CD4-positive, alpha-beta T cell treated with Interleukin-6 at 100 ng/mL for 8 hours (primary cell): ENCODE data around the gene ANKRD16.
A peak's percentile ranks its signal among the peaks of the same experiment; 100 is the strongest.
"Not testable (repeated sequence)": the region's sequence is repeated elsewhere in the genome, so short reads cannot be mapped to it uniquely, and the experiment has no call there.

Source experiments
- DNase-seq: peaks from one replicate; pipeline ENCODE4 v3.0.0-alpha.2; 2020; ENCODE audit warnings: mixed read lengths, low spot score

Gene ANKRD16

DNA sequence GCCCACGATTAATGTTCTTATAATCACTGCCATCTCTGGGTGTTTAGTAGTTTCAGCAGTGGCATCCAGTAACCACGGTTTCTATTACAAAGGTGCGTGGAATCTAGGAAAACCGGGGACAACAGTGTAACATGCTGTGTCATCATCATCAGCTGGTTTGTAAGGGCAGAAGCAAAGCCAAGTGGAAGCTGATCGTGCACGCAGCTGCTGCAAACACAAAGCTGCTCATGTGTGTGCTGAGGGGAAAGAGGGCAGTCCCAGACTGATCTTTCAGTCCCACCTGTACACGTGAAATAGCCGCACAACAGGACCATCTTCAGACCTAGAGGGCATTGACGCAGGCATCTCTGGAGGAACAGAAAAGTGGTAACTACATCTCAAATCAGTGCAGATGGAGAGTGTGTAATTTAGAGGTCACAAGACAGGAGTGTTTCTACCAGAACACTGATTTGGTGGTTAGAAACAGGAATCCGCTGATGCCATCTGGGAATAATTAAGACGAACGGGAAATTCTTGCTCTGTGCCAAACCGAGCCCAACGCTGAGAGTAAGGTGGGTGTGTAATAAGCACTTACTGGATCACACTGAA is 13.4 kb downstream of the ANKRD16 start:
- DNase-seq, result no peak

DNA sequence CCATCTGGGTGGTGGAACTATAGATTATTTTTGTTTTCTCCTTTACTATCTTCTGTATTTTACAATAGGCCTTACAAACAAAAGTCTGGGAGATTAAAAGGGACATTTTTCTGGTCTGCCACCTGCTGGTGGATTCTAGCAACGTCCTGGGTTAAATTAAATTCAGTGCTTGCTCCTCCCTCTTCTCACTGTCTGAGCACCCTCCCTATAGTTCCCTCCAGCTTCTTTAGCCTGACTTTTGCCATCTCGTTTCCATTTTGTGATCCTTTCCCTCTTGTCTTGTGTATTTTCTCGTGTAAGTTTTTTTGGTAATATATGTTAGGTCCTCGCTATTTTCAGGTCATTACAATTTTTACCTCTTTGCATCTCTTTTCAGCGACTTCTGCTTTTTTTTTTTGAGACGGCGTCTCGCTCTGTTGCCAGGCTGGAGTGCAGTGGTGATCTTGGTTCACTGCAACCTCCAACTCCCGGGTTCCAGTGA is 16.1 kb downstream of the ANKRD16 start:
- peak; percentile 64 for DNase-seq

DNA sequence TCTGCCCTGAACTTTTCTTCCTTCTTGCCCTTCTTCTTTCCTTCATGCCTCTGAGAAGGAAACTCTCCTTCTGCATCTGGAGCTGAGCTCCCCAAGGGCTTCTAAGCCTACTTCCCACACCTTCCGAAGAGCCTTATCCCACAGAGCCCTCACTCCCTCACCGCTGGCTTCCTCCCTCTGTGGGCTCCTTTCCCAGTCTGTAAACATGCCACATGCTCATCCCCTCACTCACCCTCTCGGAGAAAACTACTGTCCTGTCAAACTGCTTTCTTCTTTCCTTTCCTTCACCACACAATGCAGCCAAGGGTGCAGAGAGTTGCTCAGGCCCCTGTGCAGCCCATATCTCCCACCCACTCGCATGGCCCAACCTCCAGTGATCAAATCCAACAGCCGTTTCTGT is 18.1 kb downstream of the ANKRD16 start:
- DNase-seq, result no peak

DNA sequence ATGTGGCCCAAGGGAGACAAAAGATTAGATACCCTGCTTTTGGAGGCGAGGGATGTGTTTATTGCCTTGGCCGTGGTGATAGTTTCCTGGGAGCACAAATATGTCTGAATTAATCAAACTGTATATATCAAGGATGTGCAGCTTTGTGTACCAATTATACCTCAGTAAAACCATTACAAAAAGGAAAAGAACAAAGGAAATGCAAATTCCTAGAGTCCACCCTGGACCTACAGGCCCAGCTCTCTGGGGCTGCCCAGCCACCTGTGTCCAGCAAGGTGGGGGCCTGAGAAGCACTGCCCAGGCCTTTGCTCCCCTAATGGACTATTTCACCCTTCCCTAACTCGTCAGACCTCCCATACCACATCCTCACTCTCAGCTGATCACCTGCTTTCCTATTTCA is 20.5 kb downstream of the ANKRD16 start:
- DNase-seq, result no peak

DNA sequence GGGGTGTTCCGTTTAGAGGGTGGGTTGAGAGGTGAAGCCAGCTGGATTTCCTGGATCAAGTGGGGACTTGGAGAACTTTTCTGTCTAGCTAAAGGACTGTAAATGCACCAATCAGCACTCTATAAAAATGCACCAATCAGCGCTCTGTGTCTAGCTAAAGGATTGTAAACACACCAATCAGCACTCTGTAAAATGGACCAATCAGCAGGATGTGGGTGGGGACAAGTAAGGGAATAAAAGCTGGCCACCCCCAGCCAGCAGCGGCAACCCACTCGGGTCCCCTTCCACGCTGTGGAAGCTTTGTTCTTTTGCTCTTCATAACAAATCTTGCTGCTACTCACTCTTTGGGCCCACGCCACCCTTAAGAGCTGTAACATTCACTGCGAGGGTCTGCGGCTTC is 21.3 kb downstream of the ANKRD16 start:
- DNase-seq, result not testable (repeated sequence)

DNA sequence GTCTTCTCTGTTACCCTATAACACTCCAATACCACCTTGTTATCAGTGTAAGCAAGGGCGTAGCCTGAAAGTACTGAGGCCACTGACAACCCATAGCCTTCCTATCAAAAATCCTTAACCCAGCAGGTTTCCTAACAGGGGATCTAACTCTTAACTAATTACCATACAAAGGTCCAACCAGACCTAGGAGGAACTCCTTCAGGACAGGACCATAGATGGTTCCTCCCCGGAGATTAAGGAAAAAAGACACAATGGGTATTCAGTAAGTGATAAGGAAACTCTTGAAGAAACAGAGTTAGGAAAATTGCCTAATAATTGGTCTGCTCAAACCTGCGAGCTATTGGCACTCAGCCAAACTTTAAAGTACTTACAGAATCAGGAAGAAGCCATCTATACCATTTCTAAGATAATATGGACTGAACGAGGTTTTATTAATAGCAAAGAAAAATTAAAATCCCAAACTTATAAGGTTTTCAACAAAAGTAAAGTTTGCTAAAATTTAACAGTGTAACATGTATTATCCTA is 22.5 kb downstream of the ANKRD16 start:
- DNase-seq, result not testable (repeated sequence)

DNA sequence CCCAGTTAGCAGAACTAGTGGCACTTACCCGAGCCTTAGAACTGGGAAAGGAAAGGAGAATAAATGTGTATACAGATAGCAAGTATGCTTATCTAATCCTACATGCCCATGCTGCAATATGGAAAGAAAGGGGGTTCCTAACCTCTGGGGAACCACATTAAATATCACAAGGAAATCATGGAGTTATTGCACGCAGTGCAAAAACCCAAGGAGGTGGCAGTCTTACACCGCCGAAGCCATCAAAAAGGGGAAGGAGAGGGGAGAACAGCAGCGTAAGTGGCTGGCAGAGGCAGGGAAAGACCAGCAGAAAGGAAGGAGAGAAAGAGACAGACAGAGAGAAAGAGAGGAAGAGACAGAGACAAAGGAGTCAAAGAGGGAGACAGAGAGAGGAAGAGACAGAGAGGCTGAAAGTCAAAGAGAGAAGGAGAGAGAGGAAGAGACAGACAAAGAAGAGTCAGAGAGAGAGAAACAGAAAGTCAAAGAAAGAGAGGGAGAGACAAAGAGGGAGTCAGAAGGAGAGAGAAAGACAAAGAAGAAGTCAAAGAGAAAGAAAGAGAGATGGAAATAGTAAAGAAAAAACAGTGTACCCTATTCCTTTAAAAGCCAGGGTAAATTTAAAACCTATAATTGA is 23.1 kb downstream of the ANKRD16 start:
- DNase-seq, result not testable (repeated sequence)

DNA sequence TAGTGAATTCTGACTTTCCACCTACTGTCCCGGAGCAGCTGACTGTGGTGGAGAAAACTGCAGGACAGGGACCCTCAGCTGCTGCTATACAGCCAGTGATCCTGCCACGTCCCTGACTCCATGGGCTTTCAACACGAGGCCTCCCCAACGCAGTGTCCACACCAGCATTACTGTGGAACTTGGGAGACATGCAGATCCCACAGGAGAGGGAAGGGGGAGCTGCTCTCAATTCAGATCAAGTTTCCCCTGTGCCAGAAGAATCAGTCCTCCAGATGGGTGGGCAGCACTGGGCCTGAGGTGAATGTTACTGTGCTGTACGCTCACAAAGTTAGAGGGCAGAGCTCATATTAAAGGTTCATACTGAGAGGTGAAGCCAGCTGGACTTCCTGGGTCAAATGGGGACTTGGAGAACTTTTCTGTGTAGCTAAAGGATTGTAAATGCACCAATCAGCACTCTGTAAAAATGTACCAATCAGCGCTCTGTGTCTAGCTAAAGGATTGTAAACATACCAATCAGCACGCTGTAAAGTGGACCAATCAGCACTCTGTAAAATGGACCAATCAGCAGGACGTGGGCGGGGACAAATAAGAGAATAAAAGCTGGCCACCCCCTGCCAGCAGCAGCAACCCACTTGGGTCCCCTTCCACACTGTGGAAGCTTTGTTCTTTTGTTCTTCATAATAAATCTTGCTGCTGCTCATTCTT is 26.6 kb downstream of the ANKRD16 start:
- DNase-seq, result not testable (repeated sequence)

DNA sequence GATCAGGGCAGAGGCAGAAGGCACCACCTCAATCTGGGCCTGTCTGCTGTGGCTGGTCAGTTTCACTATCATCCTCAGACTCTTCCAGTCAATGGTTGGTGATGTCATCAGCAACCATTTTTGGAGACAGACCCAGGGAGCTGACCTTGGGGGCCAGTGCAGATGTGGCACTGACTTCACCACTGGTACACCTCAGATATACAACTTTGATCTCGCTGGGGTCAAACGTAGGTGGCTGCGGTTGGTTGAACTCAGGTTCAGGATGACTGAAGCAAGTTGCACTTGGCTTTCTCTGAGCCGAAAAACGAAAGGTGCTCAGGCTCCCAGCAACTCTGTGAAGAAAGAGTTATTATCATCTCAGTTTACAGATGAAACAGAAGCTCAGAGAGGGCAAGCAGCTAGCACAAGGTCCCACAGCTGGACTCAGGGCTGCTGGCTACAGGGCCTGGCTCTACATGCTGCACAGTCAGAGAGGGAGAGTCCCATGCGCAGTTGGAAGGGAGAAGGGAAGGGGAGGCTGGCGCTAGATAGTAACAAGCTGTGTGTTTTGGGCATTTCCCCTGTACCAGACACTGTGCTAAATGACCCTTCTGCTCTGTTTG is 27.2 kb downstream of the ANKRD16 start:
- DNase-seq, result no peak

DNA sequence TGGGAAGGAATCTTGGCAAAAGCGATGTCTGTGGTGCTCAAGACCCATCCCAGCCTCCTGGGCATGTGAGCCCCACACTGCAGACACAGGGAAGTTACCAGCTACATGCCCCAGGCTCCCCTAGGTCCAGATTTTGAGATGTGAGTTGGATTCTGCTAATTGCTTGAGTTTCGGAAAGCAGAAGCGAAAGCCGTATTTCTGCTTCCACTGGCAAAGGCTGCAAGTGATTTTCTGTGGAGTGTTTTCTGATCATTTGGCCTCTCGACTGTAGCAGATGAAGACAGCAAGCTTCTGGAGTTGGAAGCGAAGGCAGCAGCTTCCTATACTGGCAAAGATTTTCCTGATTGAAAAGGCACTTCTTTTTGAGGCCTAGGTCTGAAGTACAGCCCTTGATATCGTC is 29.6 kb downstream of the ANKRD16 start:
- no peak for DNase-seq

DNA sequence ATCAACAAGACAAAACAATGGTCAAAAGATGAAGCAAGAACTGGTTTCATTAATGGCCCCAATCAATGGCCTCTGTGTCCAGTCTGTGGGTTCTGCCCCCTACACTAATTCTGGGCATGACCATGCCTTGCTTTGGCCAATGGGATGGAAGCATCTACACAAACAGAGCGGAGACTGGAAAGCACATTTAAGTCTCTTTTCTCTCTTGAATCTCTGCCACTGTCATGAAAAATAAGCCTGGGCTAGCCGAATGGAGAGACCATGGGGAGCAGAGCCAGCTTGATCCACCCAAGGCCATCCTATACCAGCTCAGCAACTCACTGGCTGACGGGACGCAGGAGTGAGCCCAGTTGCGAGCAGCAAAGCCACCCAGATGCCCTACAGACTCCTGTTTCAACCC is 30.9 kb downstream of the ANKRD16 start:
- no peak for DNase-seq

DNA sequence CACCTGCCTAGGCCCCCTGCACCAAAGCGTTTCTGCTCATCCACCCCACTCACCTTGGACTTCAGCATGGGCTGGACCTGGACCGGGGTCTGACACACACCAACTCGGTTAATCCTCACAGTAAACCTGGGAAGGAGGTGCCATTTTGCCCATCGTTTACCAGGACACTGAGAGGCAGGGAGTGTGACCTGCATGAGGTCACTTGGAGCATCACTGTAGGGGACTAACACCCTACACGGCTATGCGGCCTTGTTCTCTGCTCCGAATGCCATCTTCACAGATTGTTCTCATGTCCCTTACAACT is 33.0 kb downstream of the ANKRD16 start:
- no peak for DNase-seq

DNA sequence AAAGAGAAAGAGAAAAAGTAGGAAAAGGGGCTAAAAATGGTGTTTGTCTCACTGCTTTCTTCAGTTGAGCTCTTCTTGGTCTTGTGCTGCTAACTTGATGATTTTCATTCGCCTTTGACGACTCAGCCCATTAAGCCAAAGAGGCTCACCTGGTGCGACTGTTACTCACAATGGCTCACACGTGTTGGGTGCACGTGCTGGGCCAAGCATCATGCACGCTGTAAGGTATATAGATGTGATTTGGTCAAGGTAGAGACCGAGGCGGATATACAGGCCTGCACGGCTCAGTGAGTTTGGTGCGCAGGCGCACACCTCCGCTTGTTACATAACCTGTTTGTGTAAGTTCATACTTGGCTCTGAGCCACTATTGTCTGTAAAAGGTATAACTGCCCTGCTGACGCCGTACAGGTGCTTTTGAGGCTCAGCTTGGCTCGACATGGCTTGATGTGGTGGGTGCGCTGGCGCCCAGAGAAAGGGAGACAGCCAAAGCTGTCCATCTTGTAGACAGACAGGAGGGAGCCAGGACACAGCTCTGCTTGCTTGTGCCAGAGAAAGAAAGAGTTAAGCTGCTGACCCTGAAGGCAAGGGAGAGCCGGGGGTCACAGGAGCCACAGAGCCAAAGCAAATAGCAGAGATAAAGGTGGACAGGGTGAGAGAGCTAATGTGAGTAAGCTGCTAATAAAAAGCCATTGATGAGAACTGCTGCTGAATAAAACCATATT is 33.6 kb downstream of the ANKRD16 start:
- DNase-seq, result no peak

DNA sequence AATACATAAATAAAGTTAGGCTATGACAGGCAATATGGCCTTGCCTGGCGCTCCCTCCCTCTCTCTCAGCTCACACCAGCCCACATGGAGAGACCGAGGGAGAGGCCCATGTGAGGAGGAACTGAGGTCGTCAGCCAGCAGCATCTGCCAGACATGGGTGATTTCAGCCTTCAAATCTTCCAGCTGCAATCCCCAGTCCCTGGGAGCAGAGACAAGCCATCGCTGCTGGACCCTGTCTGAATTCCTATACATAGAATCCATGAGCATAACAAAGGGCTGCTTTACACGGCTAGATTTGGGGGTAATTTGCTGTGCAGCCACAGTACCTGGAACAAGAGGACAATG is 35.6 kb downstream of the ANKRD16 start:
- no peak for DNase-seq

DNA sequence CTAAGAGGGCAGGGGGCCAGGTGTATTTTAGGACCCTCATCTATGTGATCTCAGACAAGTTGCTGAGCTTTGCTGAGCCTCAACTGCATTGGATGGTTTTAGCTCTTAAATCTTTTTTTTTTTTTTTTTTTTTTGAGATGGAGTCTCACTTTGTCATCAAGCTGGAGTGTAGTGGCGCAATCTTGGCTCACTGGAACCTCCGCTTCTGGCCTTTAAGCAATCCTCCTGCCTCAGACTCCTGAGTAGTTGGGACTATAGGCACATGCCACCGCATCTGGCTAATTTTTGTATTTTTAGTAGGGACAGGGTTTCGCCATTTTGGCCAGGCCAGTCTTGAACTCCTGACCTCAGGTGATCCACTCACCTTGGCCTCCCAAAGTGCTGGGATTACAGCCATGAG is 43.0 kb downstream of the ANKRD16 start:
- not testable (repeated sequence) for DNase-seq

DNA sequence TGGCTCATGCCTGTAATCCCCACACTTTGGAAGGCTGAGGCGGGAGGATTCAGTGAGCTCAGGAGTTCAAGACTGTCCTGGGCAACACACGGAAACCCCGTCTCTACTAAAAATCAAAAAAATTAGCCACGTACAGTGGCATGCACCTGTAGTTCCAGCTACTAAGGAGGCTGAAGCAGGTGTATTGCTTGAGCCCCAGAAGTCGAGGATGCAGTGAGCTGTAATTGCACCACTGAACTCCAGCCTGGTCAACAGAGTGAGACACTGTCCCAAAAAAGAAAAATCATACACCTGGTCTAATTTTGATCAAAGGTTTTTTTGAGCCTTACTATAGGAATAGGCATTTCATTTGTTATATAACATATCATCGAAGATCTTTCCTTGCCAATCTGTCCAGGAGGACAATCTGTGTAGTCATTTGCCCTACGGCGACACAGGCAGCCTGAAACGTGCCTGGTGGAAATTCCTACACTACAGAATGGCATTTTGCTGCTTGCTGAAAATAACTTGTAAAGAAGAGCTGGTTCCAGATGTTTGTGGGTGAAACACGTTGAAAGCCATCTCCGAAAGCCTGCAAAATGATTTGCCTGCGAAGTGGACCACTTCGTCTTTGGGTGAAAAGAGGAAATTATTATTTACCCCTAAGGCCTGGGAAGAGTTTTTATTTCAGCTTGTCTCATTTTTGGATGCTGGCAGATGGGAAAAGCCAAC is 45.2 kb downstream of the ANKRD16 start:
- DNase-seq, result no peak

DNA sequence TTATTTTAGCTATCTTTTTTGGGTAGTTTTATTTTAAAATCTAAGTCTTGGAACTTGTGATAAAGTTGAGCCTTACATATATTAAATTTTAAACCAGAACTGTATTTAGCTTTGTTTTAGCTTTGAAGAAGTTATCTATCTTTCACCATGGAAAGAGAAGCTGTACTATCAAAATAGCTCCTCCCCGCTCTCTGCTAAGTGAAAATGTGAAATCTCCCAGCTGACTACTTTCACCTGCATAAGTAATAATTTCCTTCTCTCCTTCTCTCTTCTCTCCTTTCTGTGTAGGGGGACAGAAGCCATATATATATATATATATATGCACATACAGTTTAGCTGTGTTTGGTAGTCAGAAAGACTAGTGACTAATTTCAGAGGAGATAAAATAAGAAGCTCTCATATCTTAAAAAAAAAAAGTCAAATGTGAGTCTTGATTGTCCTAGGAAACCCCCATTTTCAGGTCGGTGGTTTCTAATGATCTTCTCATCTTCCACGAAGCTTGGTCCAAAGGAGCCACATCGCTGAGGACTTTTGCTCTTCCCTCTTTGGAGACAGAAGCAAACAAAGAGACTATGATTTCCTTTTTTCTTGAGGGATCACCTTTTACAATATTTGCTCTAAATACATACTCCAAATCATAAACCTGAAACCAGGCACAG is 45.9 kb downstream of the ANKRD16 start:
- no peak for DNase-seq

DNA sequence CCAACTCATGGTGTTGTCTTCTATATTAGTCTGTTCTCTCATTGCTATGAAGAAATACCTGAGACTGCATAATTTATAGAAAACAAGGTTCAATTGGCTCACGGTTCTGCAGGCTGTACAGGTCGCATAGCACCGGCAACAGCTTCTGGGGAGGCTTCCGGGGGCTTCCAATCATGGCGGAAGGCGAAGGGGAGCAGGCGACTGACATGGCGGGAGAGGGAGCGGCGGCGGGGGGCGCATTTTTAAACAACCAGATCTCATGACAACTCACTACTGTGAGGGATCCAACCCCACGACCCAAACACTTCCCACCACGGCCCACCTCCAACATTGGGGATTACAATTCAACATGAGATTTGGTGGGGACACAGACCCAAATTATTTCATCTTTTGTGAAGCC is 47.7 kb downstream of the ANKRD16 start:
- DNase-seq, result no peak

DNA sequence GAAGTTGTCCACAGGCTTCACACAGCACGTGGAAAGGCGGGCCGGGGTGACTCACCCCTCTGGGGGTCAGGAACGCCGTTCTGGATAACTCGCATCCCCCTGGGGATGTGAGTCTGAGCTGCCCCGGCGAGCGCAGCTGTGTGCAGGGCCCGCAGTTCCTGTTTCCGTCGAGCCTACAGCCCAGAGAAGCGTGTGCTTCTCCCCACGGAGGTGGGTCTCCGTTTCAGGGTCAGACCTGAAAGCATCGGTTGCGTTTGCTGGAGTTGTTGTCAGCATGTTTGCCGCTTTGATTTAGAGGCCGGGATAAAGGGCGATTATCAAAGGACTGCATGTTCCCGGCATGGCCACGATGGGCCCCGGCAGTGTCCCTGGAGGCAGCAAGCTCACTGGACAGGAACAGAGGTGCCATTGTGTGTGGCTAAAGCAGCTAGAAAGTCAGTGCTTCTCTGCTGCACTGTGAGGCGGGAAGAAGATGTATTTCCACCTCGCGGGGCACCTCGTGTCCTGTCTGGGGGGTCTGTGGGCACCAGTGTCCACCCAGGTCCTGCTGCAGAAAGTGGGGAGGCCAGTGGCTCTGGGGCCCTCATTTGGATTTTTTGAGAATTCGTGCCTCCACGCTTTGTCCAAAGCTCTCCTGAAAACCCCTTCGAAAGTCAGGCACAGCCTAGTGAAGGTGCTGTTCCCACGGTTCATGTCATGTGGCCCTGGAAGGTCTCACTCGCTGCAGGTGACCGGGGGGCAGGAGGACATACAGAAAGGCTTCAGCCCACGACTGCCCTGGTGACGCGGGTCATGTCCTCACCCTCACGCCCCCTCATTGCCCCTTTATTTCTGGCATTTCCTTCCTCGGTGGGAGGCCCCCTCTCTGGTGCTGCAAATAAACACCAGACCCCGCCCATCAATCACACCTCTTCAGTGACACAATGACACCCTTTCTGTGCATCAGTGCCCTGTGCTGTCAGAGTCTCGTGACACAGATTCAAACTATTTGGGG is 49.1 kb downstream of the ANKRD16 start:
- no peak for DNase-seq

DNA sequence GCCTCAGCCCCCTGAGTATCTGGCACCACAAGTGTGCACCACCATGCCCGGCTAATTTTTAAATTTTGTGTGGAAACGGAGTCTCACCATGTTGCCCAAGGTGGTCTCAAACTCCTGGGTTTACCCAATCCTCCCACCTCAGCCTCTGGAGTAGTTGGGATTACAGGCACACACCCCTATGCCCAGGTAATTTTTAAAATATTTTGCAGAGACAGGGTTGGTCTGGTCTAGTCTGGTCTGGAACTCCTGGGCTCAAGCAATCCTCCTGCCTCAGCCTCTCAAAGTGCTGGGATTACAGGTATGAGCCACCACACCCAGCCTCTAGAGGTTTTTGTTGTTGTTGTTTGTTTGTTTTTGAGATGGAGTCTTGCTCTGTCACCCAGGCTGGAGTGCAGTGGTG is 53.5 kb downstream of the ANKRD16 start:
- DNase-seq, result not testable (repeated sequence)
